K562 (cell line): Measurements from ENCODE around the gene SLC4A2. TPM values are rescaled to one million over a fixed set of nuclear protein-coding genes. Genes with fewer than 3 reads are reported as not detected.

Experiments used
- CEBPG ChIP-seq, 3 experiments: fragments of 200-800 bp in 1 of 3; sonication (Bioruptor generic) in 1 of 3; sonication (generic) in 1 of 3; formaldehyde crosslinking in 1 of 3; IDR thresholded peaks in 2 of 3; conservative IDR thresholded peaks in 1 of 3; 2 replicates each; pipeline versions ENCODE4 v1.6.1 to v1.8.0; 2016 to 2022; ENCODE audit warnings: missing compliant biosample characterization in 2 of 3, missing genetic modification characterization in 2 of 3, mild to moderate bottlenecking in 1 of 3, missing genetic modification reagents in 1 of 3
- DEAF1 ChIP-seq: fragments of 450-650 bp; formaldehyde crosslinking; IDR thresholded peaks from 2 replicates; pipeline ENCODE4 v1.4.0; 2020; ENCODE audit warnings: mild to moderate bottlenecking, moderate library complexity
- GATA2 ChIP-seq: sonication (generic); formaldehyde crosslinking; IDR thresholded peaks from 2 replicates; pipeline ENCODE4 v1.4.0; 2020; ENCODE audit warnings: mild to moderate bottlenecking, missing genetic modification reagents
- IRF9 ChIP-seq: fragments of 450-650 bp; IDR thresholded peaks from 2 replicates; pipeline ENCODE4 v1.6.1; 2016; ENCODE audit warnings: missing biosample characterization, missing genetic modification characterization
- KLF6 ChIP-seq: fragments of 250-450 bp; sonication (Bioruptor Pico); IDR thresholded peaks from 2 replicates; pipeline ENCODE4 v1.4.0; 2020; ENCODE audit warnings: mild to moderate bottlenecking, moderate library complexity, borderline replicate concordance
- MED1 ChIP-seq: sonication (generic); formaldehyde crosslinking; IDR thresholded peaks from 2 replicates; pipeline ENCODE4 v1.8.1; 2023; ENCODE audit warnings: missing genetic modification reagents, borderline replicate concordance
- SIN3A ChIP-seq, 2 experiments: fragments of 150-350 bp in 1 of 2; IDR thresholded peaks; 2 replicates each; pipeline ENCODE4 v1.6.1; 2011 to 2016; ENCODE audit warnings: borderline replicate concordance in 2 of 2, low read depth in 2 of 2, low read length in 2 of 2, mild to moderate bottlenecking in 2 of 2, moderate library complexity in 2 of 2; ENCODE audit not compliant: control insufficient read depth in 1 of 2
- SMAD4 ChIP-seq: fragments of 250-450 bp; sonication (Bioruptor Pico); conservative IDR thresholded peaks from 2 replicates; pipeline ENCODE4 v1.8.0; 2021; ENCODE audit warnings: inconsistent platforms, mild to moderate bottlenecking, moderate library complexity
- SMARCA4 ChIP-seq: fragments of 450-650 bp; IDR thresholded peaks from 2 replicates; pipeline ENCODE4 v1.6.1; 2016
- ZBTB2 ChIP-seq: fragments of 450-650 bp; IDR thresholded peaks from 2 replicates; pipeline ENCODE4 v1.6.1; 2016; ENCODE audit warnings: antibody characterized with exemption
- ZEB2 ChIP-seq: fragments of 450-650 bp; IDR thresholded peaks from 2 replicates; pipeline ENCODE4 v1.6.1; 2016
- ZNF143 ChIP-seq: sonication (generic); formaldehyde crosslinking; IDR thresholded peaks from 2 replicates; pipeline ENCODE4 v1.9.0; 2022; ENCODE audit warnings: mild to moderate bottlenecking, missing genetic modification reagents
- ZNF232 ChIP-seq: sonication (generic); formaldehyde crosslinking; IDR thresholded peaks from 2 replicates; pipeline ENCODE4 v1.8.0; 2022; ENCODE audit warnings: mild to moderate bottlenecking, missing genetic modification reagents
- ZNF24 ChIP-seq: fragments of 450-650 bp; IDR thresholded peaks from 2 replicates; pipeline ENCODE4 v1.6.1; 2016
- ZNF518B ChIP-seq: fragments of 250-450 bp; sonication (Bioruptor Pico); IDR thresholded peaks from 2 replicates; pipeline ENCODE4 v1.5.0; 2021; ENCODE audit warnings: mild to moderate bottlenecking, moderate library complexity
- ZNF740 ChIP-seq, 3 experiments: fragments of 200-800 bp in 1 of 3; sonication (Bioruptor generic) in 1 of 3; sonication (generic) in 1 of 3; formaldehyde crosslinking in 1 of 3; IDR thresholded peaks; 2 replicates each; pipeline versions ENCODE4 v1.6.1 to v1.8.0; 2016 to 2022; ENCODE audit warnings: mild to moderate bottlenecking in 2 of 3, missing compliant biosample characterization in 2 of 3, missing genetic modification characterization in 2 of 3, missing genetic modification reagents in 1 of 3
- polyA plus RNA-seq, 8 experiments: library from polyadenylated mRNA; depleted of rRNA in 4 of 8; stranded (reverse) in 5 of 8; unstranded in 3 of 8; fragments of >200 nt; fragmentation: Nextera tagmentation in 2 of 8; fragmentation: Illumina TruSeq in 1 of 8; extraction: Ambion mirVana in 2 of 8; extraction: Trizol in 1 of 8; gene quantifications; 2 replicates each; pipeline versions ENCODE4 v1.2.1 to v1.2.3, GENCODE V29; 2011 to 2014; ENCODE audit warnings: inconsistent platforms in 1 of 8, missing spikeins in 1 of 8
- total RNA-seq, 7 experiments: library from RNA; depleted of rRNA in 6 of 7; stranded (reverse); fragments of >200 nt in 6 of 7; fragmentation: Illumina TruSeq in 2 of 7; extraction: Trizol in 2 of 7; gene quantifications; 2 replicates each; pipeline versions ENCODE4 v1.2.1 to v1.2.3, GENCODE V29; 2011 to 2021; ENCODE audit warnings: low replicate concordance in 1 of 7

SLC4A2 gene
- total and polyA plus RNA-seq, 9 of the 15 experiments (the other 6 are each of a cell fraction or from before 2014, with no cell fraction given): 11.4 to 375 (median 130) TPM

GRCh38 chr7:151109094-151110048 lies 50.0 kb downstream of the SLC4A2 start (continued):
- TF ChIP-seq DEAF1 (CRISPR knock-in tag): no peak
- no peak for TF ChIP-seq ZNF232
- TF ChIP-seq ZNF740 (CRISPR knock-in tag; IDR thresholded peaks at IDR 0.05): 0 out of 2 replicates have a peak, but pooled peaks have one; percentile 11
- no peak for TF ChIP-seq ZNF740 (tag; IDR thresholded peaks at IDR 0.05)
- no peak for TF ChIP-seq ZNF24
- TF ChIP-seq SMAD4 (CRISPR knock-in tag): no peak
- peak; percentile 93 for TF ChIP-seq CEBPG (CRISPR knock-in tag; IDR thresholded peaks at IDR 0.05)
- peak; percentile 83 to 93 for TF ChIP-seq CEBPG (tag; conservative IDR thresholded peaks at IDR 0.05 in 1 of 2, IDR thresholded peaks at IDR 0.05 in 1 of 2)
- TF ChIP-seq SMARCA4: peak; percentile 74; the same call in 1 of the 2 replicates
- no peak for TF ChIP-seq ZNF143 (CRISPR knock-in tag)
- TF ChIP-seq KLF6 (CRISPR knock-in tag): no peak
- no peak for TF ChIP-seq ZNF518B (CRISPR knock-in tag)
- no peak for TF ChIP-seq MED1 (CRISPR knock-in tag)
- TF ChIP-seq GATA2 (CRISPR knock-in tag): peak; percentile 83
- peak; percentile 77; the same call in 1 of the 2 replicates for TF ChIP-seq IRF9
- 0 out of 2 replicates have a peak, but pooled peaks have one; percentile 29 for TF ChIP-seq ZBTB2
- 0 out of 4 replicates have a peak, but pooled peaks of 1 of the 2 experiments have one; percentile 9 for TF ChIP-seq SIN3A (IDR thresholded peaks at IDR 0.05; ENCODE audit: borderline replicate concordance in 2 of 2, control insufficient read depth in 1 of 2, low read depth in 2 of 2, low read length in 2 of 2)
- TF ChIP-seq ZEB2: 0 out of 2 replicates have a peak, but pooled peaks have one; percentile 39
